Left colon (tissue), 2 donors: ENCODE results near the gene FAM174C. TPM values are rescaled to one million over a fixed set of nuclear protein-coding genes. Genes with fewer than 3 reads are reported as not detected.
"Not testable (repeated sequence)": the region's sequence is repeated elsewhere in the genome, so short reads cannot be mapped to it uniquely, and the experiment has no call there.

ENCODE experiments used
- ATAC-seq: fragments of 200-7000 bp; cut with Tn5 transposase; one replicate; pipeline ENCODE4 v1.9.1; 2020; ENCODE audit warnings: mild to moderate bottlenecking, moderate library complexity
- DNase-seq, 2 donors: peaks; one replicate each; pipeline ENCODE4 v3.0.0-alpha.2; 2020
- intact Hi-C, 2 donors: fragments of 100-400 bp; cut with DNase I in 1 of 2; cut with micrococcal nuclease in 1 of 2; formaldehyde crosslinking; loops; one replicate each; pipeline versions ENCODE4 v1.11.2 to v1.14.0; 2022; cut with DNase I, micrococcal nuclease
- total RNA-seq, 2 donors: library from RNA; stranded (reverse); fragmentation: NEBNext Ultra II Directional; extraction: Animal tissue kit (Norgen Biotek cat#: 25700); gene quantifications; one replicate each; pipeline ENCODE4 v1.2.1, GENCODE V29; 2021
- donor health status: DM: no; HTN: no; CAD: no.
- donor health status: DM: yes; HTN: yes; CAD: no.

Gene FAM174C
- total RNA-seq, 2 donors from 2014 or later, result 43.7 to 48.9 TPM

DNA sequence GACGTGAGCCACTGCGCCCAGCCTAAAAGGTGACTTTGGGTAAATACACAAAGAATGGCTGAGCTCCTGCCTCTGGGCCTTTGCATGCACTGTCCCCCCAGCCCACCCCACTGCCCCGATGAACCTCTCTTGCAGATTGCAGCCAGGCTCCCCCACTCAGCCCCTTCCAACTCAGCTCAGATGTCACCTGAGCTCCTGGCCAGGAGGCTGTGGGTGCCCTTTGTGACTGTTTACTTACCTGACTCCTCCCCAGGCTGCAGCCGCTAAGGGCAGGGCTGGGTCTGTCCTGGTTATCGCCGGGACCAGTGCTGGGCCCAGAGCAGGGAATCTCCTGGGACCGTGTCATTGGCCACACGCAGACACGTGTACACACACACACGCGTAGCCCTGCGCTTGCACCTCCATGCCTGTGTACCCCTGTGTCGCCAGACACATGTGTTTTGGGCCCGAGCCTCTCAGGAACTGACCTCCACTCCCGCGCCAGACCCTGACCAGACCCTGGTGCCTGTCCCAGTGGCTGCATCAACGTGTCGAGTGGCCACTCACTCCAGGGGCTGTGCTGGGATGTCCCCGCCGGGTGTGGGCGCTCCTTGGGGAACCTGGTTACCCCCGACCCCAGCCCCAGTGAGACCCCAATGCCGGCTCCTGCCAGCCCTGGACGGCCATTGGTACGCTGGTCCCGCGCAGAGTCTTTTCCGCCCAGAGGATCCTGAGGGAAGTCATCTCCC lies 29.0 kb downstream of the FAM174C start:
- ATAC-seq, result peak; percentile 97
- intact Hi-C loops, result no loop called here
- peak; percentile 74 to 79 for DNase-seq

DNA sequence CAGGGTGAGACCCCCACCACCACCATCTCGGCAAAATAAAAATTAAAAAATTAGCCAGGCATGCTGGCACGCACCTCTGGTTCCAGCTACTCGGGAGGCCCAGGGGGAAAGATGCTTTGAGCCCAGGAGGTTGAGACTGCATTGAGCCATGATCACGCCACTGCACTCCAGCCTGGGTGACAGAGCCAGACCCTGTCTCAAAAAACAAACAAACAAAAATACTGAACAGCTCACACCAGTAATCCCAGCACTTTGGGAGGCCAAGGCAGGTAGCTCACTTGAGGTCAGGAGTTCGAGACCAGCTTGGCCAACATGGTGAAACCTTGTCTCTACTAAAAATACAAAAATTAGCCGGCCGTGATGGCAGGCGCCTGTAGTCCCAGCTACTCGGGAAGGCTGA lies 30.0 kb downstream of the FAM174C start:
- intact Hi-C loops, DNase-seq, ATAC-seq: not testable (repeated sequence)

DNA sequence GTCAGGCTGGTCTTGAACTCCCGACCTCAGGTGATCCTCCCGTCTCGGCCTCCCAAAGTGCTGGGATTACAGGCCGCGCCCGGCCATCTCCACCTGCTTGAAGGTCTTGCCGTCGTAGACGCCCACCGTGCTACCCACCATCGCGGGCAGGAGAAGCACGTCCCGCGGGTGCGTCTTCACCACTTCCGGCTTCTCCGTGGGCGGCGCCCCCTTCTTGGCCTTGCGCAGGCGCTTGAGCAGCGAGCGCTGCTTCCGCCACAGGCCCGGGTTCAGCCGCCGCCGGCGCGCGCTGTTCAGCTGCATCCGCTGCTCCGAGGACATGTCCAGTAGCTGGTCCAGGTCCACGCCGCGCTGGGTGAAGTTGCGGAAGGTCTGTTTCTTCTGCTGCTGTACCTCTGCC lies 32.0 kb downstream of the FAM174C start:
- intact Hi-C loops, result no loop called here
- DNase-seq, result no peak
- no peak for ATAC-seq

DNA sequence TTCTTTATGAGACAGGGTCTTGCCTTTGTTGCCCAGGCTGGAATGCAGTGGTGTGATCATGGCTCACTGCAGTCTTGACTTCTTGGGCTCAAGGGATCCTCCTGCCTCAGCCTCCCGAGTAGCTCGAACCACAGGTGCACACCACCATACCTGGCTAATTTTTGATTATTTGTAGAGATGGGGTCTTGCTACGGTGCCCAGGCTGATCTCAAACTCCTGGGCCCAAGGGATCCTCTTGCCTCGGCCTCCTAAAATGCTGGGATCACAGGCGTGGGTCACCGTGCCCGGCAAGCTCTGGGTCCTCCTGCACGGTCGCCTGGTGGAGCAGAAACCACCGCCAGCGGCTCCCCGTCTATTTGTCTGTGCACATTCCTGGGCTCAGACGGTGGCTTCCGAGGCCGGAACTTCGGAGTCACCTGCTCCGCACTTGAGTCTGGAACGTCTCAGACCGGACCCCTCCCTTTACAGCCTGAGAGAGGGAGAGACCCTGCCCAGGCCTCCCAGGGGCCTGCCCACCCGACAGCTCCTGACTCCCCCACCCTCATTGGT lies 32.5 kb downstream of the FAM174C start:
- ATAC-seq, result no peak
- intact Hi-C loops, result no loop called here
- no peak for DNase-seq

DNA sequence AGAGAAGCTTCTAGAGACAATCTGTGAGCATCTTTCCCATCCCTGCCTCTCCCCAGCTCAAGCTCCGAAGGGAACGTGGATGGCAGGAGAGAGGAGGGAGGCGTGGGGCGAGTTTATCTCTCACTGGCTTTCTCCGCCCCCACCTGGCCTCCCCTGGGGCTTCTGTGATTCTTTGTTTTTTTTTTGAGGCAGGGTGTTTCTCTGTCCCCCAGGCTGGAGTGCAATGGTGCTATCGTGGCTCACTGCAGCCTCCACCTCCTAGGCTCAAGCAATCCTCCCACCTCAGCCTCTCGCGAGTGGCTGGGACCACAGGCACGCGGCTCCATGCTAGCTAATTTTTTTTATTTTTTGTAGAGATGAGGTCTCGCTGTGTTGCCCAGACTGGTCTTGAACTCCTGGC lies 33.4 kb downstream of the FAM174C start:
- no peak for DNase-seq
- ATAC-seq, result no peak
- intact Hi-C loops, result no loop called here

DNA sequence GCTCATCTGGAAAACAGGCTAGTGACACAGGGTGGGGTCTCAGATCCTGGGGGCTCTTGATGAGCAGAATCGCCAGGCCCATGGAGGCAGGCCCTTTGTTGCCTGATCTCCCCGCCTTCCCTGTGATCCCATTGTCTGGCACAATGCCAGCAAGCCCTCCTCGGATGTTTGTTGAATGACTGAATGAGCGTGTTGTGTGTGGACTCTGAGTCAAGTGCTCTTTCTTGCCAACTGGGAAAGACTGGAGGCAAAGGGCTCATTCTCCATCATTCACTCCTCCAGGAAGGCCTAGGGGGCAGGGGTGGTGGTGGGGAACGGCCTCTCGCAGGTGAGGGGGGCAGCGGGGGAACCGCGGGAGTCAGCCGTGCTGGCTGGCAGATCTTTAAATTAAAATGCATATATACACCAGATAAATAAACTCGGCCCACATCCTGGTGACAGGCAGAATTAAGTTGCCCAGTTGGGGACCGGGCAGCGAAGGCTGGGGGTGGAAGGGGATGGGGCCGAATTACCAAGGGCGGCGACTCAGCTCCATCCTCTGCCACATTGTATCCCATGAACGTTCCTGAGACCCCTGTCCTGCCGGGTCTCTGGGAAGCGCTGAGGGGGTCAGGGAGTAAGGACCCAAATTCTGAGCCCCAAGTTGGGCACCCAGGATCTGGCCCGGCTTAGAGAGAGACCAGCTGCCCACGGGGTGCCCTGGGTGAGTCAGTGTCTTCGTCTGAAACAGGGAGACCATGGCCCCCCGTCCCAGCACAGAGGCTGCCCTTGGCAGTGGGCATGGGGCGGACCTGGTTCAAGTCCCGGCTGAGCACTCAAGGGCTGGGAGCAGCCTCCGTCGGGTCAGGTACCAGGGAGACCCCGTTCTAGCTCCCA lies 34.9 kb downstream of the FAM174C start:
- ATAC-seq, result no peak
- intact Hi-C loops, result no loop called here

DNA sequence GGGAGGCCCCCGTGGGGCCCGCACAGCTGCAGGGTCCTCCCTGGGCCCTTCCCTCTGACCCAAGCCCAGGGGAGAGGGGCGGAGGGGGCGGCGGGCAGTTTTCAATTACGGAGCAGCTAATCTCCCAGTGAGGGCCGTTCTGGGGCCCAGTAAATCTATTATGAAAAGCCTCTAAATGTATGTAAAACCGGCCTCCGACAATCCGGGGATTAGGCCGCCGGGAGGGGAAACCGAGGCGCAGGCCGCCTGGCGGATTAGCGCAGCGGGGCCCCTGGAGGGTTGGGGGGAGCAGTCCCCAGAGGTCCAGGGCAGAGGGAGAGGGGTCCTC lies 35.5 kb downstream of the FAM174C start:
- DNase-seq (no peak), ATAC-seq (no peak)
- intact Hi-C loops, result no loop called here

More for the DNA sequence above, 34.9 kb downstream of the FAM174C start:
- DNase-seq, result no peak

DNA sequence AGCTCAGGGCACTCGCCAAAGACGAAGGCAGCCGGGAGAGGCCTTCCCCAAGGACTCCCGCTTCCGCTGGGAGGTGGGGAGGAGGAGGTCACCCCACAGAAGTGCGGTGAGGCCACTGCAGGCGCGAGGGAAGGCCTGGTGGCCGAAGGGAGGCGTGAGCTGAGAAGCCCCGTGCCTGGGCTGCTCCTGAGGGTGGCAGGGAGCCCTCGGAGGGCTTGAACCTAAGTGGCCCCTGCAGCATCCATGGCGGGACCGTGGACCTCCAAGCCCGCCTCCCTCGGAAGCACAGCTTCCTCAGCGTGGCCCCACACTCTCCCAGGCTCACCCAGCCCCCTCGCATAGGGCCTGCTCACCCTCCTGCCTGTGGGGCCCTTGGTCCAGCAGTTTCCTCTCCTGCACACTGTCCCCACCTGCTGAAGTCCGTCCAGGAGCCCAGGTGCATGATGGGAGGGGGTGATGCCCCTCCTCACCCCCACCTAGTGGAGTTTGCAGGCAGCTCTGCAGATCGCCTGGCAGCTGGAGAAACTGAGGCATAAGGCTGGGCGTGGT lies 36.3 kb downstream of the FAM174C start:
- ATAC-seq (no peak), DNase-seq (no peak)
- intact Hi-C loops, result no loop called here

DNA sequence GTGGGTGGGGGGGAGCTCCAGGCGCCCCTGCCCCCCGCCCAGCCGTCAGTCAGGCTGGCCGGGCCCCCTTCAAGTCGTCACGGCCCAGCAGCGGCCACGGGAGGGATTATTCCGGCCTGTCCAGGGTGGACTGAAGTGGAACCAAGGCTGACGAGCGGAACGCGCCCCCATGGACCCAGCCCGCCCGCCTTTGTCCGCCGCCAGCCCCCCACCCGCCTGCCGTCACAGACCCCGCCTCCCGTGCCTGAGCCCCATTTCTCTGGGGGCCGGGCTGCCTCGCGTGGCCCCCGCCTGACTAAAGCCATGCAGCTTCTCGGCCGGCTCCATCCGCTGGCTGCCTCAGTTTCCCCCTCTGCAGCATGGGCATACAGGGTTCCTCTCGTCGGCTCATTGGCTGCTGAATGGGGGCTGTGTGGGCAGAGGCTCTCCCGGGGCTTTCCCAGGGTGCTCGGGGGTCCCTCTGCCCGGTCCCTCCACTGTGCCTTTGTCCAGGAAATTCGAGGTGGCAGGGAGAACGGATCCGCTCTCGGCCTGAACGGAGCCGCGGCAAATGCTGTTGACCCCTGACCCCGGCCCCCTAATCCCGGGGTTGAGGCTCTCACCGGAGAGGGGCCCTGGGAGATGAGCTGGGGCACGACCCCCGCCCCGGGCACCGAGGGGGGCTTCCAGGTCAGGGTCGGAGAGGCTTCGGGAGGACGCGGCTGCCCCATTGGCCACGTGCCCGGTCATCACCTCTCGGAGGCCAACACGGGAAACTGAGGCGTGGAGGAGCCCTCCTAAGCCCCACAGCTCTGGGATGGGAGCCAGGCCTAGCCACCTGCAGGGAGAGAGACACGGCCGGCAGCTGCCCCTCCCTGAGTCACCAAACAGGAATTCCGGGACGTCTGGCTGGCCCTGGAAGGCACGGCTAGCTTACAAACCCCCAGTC lies 37.7 kb downstream of the FAM174C start:
- DNase-seq (peak in 1 of 2 donors; percentile 53), ATAC-seq (peak; percentile 60)
- intact Hi-C loops, result no loop called here

DNA sequence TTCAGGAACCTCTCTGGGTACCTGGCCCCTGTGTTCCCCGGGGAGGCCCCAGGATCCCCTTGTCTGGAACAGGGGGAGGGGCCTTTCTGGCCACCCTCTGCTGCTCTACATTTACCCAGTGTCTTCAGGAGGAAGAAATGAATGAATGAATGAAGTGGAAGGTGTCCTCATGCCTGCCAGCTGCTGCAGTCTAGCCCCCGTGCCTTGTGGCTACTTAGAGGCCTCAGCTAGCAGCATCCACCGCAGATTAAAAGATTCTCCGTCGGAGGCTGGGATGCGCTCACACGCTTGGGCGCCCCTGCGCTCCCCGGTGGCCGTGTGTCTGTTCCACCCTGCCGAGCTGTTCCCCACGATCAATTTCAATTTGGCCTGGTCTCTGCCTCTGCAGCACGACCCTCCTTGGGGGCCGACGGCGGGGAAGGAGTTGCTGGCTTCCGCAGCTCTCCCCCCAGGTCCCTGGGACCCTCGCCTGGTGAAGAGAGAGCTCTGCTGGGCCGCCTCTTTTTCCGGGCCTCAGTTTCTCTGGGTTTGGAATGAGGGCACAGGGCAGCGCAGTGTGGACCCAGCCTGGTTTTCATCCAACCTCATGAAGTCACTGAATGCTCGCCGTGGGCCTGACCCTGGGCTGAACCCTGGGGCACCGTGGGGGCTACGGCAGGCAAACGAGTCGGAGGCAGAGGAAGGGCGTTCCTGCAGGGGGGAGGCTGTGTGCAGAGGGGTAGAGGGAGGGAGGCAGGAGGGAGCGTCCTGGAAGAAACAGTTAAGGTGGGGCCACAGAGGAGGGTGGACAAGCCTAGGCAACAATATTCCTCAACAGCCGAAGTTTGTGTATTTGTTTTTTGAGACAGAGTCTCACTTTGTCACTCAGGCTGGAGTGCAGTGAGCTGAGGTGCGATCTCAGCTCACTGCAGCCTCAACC lies 38.6 kb downstream of the FAM174C start:
- peak; percentile 64 for ATAC-seq
- peak in 1 of 2 donors; percentile 54 for DNase-seq
- intact Hi-C loops, result no loop called here

DNA sequence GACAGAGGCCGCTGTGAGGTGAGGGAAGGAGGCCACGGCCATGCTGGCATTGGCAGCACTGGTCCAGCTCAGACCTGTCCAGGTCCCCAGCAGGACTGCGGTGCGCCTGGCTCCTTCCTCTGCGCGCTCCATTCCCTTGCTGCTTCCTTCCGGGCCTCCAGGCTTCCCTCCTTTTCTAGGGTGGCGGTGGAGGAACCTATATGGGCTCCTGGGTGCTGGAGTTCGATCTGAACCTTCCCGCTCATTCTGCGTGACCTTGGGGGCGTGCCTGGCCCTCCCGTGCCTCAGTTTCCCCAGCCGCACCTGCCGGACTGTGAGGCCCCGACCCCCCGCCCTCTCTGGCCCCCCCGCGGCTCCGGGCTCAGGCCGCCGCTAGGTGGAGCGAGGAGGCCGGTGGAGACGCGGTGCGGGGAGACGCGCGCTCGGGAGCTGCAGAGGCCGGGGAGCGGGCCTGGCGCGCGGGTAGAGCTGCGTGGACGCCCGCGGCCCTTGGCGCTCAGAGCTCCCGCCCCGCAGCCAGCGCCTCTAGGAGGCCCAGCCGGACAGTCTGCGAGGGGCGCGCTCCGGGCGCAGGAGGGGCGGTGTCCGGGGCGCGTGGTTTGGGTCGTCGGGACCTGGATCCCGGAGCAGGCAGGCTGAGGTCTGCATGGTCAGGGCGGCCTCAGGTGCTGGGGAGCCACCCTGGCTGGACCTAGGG lies 40.3 kb downstream of the FAM174C start:
- intact Hi-C loops, result no loop called here
- peak; percentile 47 to 73 for DNase-seq

DNA sequence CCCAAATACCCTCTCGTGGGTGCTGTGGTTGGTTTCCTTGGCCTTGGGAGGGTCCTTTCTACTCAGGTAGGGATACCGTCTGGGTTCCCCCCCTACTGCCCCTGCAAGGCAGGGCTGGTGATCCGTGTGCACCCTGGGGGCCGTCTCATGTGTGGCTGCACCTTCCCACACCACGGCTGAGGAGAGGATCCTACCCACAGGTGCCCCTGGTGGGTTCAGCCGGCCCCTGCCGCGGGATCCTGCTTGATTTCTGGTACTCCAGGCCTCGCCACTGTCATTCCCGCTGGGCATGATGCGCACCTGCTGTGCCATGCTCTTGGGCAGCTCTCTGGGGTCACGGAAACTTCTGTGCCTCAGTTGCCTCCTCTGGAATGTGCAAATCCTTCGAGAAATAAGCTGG lies 41.1 kb downstream of the FAM174C start:
- no peak for DNase-seq
- ATAC-seq, result no peak
- intact Hi-C loops, result no loop called here

More for the DNA sequence above, 40.3 kb downstream of the FAM174C start:
- peak; percentile 81 for ATAC-seq

DNA sequence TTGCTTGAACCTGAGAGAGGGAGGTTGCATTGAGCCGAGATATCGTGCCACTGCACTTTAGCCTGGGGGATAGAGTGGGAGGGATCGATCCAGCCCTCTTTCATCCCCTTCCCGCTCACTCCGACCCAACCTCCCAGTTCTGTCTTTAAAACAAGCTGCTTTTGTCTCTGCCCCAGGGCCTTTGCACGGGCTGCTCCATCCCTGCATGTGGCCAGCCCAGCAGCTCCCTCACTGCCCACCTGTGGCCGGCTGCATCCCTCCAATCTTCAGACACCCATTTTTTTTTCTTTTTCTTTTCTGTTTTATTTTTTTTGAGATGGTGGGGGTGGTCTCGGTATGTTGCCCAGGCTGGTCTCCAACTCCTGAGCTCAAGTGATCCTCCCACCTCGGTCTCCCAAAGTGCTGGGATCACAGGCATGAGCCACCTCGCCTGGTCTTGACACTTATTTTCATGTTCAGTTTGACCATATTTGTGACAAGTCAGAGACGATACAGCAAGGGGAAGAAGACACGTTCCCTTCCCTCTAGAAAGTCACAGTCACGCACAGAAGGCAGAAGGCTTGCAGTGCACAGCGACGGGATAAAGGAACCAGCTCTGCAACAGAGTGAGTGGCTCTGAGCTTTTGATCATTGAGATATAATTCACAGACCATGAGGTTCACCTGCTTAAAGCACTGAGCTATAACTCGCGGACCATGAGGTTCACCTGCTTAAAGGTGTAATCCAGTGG lies 42.1 kb downstream of the FAM174C start:
- DNase-seq, result no peak
- ATAC-seq, result no peak
- intact Hi-C loops, result no loop called here

DNA sequence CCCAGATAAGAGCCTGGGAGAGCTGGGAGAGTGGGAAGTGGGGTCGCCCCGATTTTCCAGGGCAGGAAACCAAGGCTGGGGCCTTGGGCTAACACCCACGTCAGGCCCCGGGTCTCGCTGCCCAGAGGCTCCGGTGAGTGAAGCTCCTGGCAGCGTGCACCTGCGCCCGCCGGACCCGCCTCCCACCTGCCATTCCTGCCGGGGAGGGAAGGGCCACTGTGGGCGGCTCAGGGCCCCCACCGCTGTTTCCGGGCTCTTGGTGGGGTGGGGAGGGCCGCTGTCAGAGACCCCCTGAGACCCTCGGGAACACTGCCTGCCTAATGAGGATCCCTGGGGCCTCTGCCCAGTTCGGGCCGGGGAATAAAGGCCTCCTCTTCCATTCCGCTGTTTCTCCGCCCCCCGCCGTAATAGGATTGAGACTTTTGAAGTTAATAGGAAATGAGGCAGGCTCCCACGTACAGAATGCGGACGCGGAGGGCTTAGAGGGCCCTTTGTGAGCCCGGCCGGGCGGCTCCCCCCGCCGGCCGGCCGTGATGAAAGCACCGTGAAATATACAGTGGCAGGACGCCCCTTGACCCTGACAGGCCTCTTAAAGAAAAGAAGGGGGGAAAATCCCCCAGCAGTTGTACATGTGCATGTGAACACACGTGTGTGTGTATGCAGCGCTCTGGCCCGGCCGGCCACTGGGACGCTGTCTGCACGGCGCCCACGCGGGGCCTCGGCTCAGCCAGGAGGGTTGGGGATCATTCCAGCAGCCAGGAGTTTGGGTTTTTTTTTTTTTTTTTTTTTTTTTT lies 43.5 kb downstream of the FAM174C start:
- intact Hi-C loops, result no loop called here
- ATAC-seq, result no peak
- no peak for DNase-seq

DNA sequence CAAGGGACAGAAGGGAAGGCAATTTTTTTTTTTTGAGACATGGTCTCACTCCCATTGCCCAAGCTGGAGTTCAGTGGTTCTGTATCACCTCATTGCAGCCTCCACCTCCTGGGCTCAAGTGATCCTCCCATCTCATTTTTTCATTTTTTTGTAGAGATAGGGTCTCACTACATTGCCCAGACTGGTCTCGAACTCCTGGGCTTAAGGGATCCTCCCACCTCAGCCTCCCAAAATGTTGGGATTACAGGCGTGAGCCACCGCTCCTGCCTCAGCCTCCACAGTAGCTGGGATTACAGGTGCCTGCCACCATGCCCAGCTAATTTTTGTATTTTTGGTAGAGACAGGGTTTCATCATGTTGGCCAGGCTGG lies 44.9 kb downstream of the FAM174C start:
- ATAC-seq, DNase-seq, intact Hi-C loops: not testable (repeated sequence)

DNA sequence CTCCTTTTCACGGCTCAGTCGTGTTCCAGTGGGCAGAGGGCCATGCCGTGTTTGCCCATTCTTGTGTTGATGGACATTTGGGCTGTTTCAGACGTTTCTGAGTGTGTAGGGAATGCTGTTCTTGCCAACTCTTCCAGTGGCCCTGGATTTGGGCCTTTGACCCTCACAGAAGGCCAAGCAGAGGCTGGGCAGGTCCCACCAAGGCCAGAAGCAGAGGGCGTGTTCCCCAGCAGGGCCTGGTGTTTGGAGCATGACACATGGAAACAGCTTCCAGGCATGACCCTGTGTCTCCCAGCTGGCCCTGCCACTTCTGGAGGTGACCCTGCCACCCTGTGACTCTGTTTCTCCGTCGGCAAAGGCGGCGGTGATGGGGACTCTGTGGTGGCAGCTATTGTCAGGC lies 46.2 kb downstream of the FAM174C start:
- intact Hi-C loops, result no loop called here
- DNase-seq (no peak), ATAC-seq (no peak)
